NB4 (cell line): ENCODE results near the gene APOBEC2.

ENCODE experiments used
- DNase-seq: peaks from one replicate; pipeline ENCODE4 v3.0.0; 2010; ENCODE audit warnings: low read depth
- H3K4me3 ChIP-seq: one replicate; pipeline ENCODE4 v1.5.1; 2011; ENCODE audit warnings: mild to moderate bottlenecking, low read depth, low read length, moderate library complexity
- CTCF ChIP-seq: IDR thresholded peaks from one replicate; pipeline ENCODE4 v1.5.1; 2012; ENCODE audit warnings: low read depth, low read length
- MAX ChIP-seq: IDR thresholded peaks from 2 replicates; pipeline ENCODE4 v1.6.1; 2011; ENCODE audit warnings: low read depth, low read length
- MYC ChIP-seq: IDR thresholded peaks from 2 replicates; pipeline ENCODE4 v1.6.1; 2011; ENCODE audit warnings: low read depth, low read length
- POLR2A ChIP-seq: IDR thresholded peaks from 2 replicates; pipeline ENCODE4 v1.6.1; 2011; ENCODE audit warnings: mild to moderate bottlenecking; ENCODE audit not compliant: insufficient read length; ENCODE audit errors: extremely low read depth

APOBEC2 gene

GRCh38 chr6:41111017-41111416 is 58.0 kb downstream of the APOBEC2 start:
- no peak overlapping the region for H3K4me3 ChIP-seq
- TF ChIP-seq MYC (no peak), POLR2A (no peak), MAX (no peak), CTCF (no peak)
- DNase-seq, result no peak
